Astrocyte (in vitro differentiated cells and primary cell): ENCODE data around the gene ERGIC3.

Experiments used
- CTCF ChIP-seq: IDR thresholded peaks from 2 replicates; pipeline ENCODE4 v1.5.1; 2011; ENCODE audit warnings: low read depth, mild to moderate bottlenecking, inconsistent platforms, low read length, moderate library complexity; ENCODE audit not compliant: insufficient read depth
- EZH2 ChIP-seq: IDR thresholded peaks from 2 replicates; pipeline ENCODE4 v1.6.1; 2012; ENCODE audit warnings: mild to moderate bottlenecking, low read length, inconsistent platforms; ENCODE audit not compliant: insufficient read depth

GRCh38 chr20:35523298-35523888, 18.5 kb upstream of the ERGIC3 start:
- TF ChIP-seq CTCF, result peak; percentile 43
- TF ChIP-seq EZH2, result no peak
